Measurements from ENCODE around the gene PTPRN2.

DNA sequence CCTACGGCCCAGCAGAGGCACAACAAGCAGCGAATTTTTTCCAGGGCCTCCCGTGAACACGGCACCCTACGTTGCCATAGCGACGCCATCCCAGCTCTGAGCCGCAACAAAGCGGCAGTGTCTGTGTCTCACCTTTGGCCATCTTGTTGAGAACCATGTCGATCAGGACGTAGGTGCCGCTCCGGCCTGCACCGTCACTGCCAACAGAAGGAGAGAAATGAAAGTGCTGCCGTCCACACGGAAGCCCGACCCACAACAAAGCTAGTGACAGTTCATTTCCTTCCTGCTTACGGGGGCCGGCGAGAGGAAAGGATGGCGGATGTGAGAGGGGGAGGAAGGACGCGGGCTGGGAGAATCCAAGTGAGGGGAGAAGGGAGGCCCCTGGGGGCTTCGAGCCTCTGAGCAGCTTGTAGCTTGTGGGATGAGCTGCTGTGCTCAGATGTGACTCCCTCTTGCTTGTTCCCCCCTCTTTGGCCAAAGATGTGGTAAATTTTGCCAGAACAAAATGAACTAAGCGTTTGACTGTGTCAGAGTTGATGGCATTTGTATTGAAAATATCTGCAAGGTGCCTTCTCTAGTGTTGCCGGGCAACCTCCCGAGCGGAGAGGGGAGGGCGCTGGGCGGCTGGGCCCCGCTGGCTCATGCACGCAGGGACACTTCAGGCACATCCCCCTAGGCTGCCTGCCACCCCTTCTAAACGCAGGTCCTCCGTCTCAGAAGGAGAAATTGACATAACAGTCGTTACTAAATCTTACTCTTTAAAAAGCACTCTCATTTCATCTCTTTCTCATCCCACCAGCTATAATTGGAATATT is 1018.6 kb downstream of the PTPRN2 start:
- TF ChIP-seq, protein P1, sequence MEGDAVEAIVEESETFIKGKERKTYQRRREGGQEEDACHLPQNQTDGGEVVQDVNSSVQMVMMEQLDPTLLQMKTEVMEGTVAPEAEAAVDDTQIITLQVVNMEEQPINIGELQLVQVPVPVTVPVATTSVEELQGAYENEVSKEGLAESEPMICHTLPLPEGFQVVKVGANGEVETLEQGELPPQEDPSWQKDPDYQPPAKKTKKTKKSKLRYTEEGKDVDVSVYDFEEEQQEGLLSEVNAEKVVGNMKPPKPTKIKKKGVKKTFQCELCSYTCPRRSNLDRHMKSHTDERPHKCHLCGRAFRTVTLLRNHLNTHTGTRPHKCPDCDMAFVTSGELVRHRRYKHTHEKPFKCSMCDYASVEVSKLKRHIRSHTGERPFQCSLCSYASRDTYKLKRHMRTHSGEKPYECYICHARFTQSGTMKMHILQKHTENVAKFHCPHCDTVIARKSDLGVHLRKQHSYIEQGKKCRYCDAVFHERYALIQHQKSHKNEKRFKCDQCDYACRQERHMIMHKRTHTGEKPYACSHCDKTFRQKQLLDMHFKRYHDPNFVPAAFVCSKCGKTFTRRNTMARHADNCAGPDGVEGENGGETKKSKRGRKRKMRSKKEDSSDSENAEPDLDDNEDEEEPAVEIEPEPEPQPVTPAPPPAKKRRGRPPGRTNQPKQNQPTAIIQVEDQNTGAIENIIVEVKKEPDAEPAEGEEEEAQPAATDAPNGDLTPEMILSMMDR (IDR thresholded peaks at IDR 0.05), result no peak
- no peak for TF ChIP-seq ZFX (IDR thresholded peaks at IDR 0.05; ENCODE audit: borderline replicate concordance)
